GM12878 (cell line): ENCODE measurements around the gene MRGPRG. TPM values are rescaled to one million over a fixed set of nuclear protein-coding genes. Genes with fewer than 3 reads are reported as not detected.

Experiments
- ATAC-seq: fragments of 200-7000 bp; cut with Tn5 transposase; 3 replicates; pipeline ENCODE4 v1.9.1; 2020; ENCODE audit warnings: mild to moderate bottlenecking, moderate library complexity
- BruUV-seq: library from RNA; stranded (reverse); fragments of 400-500 nt; replicated peaks from 2 replicates; lab custom pipeline; 2021; lab: Mats Ljungman, UMichigan
- CTCF ChIA-PET: fragments of 300-600 bp; sonication (Branson Sonifier 250); formaldehyde crosslinking; extraction: SDS; loops from one replicate; lab custom pipeline; 2021; ENCODE audit warnings: inconsistent platforms; lab: Yijun Ruan, JAX
- POLR2A ChIA-PET: fragments of 350-600 bp; formaldehyde crosslinking; extraction: SDS; loops from one replicate; lab custom pipeline; 2021; ENCODE audit warnings: inconsistent platforms; lab: Charles Lee
- RAD21 ChIA-PET: fragments of 300-600 bp; sonication (Branson Sonifier 250); formaldehyde crosslinking; loops from one replicate; lab custom pipeline; 2023; ENCODE audit warnings: antibody characterized with exemption; ENCODE audit not compliant: unreplicated experiment; lab: Charles Lee
- SMC1A ChIA-PET: fragments of 300-600 bp; sonication (Branson Sonifier 250); formaldehyde crosslinking; loops from one replicate; lab custom pipeline; 2023; ENCODE audit not compliant: unreplicated experiment, uncharacterized antibody; lab: Charles Lee
- DNase-seq: peaks from one replicate; pipeline ENCODE4 v3.0.0-alpha.2; 2011; ENCODE audit warnings: low read depth, low spot score
- FAIRE-seq: peaks from 3 replicates; lab custom pipeline; 2011; peaks lifted over from hg19 to GRCh38; lab: Jason Lieb, UNC
- H2AFZ ChIP-seq: 2 replicates; pipeline ENCODE4 v1.6.0; 2011; ENCODE audit warnings: low read depth, low read length, control low read depth; ENCODE audit not compliant: control insufficient read depth
- H3K27ac ChIP-seq: 2 replicates; pipeline ENCODE4 v1.5.1; 2011; ENCODE audit warnings: control low read depth; ENCODE audit not compliant: control insufficient read depth, insufficient read depth
- H3K27me3 ChIP-seq, 2 experiments: replicated peaks in 1 of 2; 2 replicates each; pipeline versions ENCODE4 v1.6.0 to v1.6.1; 2011; ENCODE audit warnings: low read length in 1 of 2; ENCODE audit not compliant: control insufficient read depth in 2 of 2, insufficient read depth in 2 of 2
- H3K36me3 ChIP-seq, 2 experiments: 2 replicates each; pipeline ENCODE4 v1.5.1; 2011; ENCODE audit warnings: low read length in 1 of 2; ENCODE audit not compliant: control insufficient read depth in 2 of 2, insufficient read depth in 2 of 2
- H3K4me1 ChIP-seq: 2 replicates; pipeline ENCODE4 v1.6.1; 2011; ENCODE audit warnings: mild to moderate bottlenecking, low read length, moderate library complexity, mixed read lengths; ENCODE audit not compliant: control insufficient read depth, insufficient read depth
- H3K4me2 ChIP-seq: 2 replicates; pipeline ENCODE4 v1.6.0; 2011; ENCODE audit warnings: control low read depth; ENCODE audit not compliant: control insufficient read depth, insufficient read depth
- H3K4me3 ChIP-seq: fragments of 200-600 bp; sonication (generic); 2 replicates; pipeline ENCODE4 v1.5.1; 2016
- H3K79me2 ChIP-seq: 2 replicates; pipeline ENCODE4 v1.6.0; 2011; ENCODE audit warnings: low read length; ENCODE audit not compliant: control insufficient read depth, insufficient read depth
- H3K9ac ChIP-seq: 2 replicates; pipeline ENCODE4 v1.8.0; 2011; ENCODE audit warnings: low read length, control low read depth, mixed read lengths; ENCODE audit not compliant: control insufficient read depth, insufficient read depth
- H3K9me3 ChIP-seq: replicated peaks from 3 replicates; pipeline ENCODE4 v1.5.1; 2011; ENCODE audit warnings: mild to moderate bottlenecking, low read length; ENCODE audit not compliant: control insufficient read depth, insufficient read depth
- H4K20me1 ChIP-seq: 2 replicates; pipeline ENCODE4 v1.6.0; 2011; ENCODE audit not compliant: control insufficient read depth, insufficient read depth
- CHD1 ChIP-seq: IDR thresholded peaks from 2 replicates; pipeline ENCODE4 v1.6.1; 2012; ENCODE audit warnings: low read depth, low read length, improper control_type of control experiment
- EED ChIP-seq: sonication (generic); IDR thresholded peaks from 2 replicates; pipeline ENCODE4 v1.6.1; 2016; ENCODE audit warnings: antibody characterized with exemption, low read depth
- MTA3 ChIP-seq: IDR thresholded peaks from 2 replicates; pipeline ENCODE4 v1.6.1; 2012; ENCODE audit warnings: low read length, inconsistent platforms, borderline replicate concordance
- POU2F2 ChIP-seq: IDR thresholded peaks from 3 replicates; pipeline ENCODE4 v1.6.1; 2011; ENCODE audit warnings: low read depth, mild to moderate bottlenecking, low read length, borderline replicate concordance
- RFX5 ChIP-seq: IDR thresholded peaks from 2 replicates; pipeline ENCODE4 v1.6.1; 2011; ENCODE audit warnings: low read depth, low read length, improper control_type of control experiment
- ZNF24 ChIP-seq: fragments of 450-650 bp; IDR thresholded peaks from 2 replicates; pipeline ENCODE4 v1.6.1; 2017; ENCODE audit warnings: antibody characterized with exemption, mild to moderate bottlenecking
- ZSCAN29 ChIP-seq: fragments of 450-650 bp; IDR thresholded peaks from 2 replicates; pipeline ENCODE4 v1.6.1; 2017; ENCODE audit warnings: mild to moderate bottlenecking, moderate library complexity
- WGBS: methylation state at CpG from one replicate; pipeline ENCODE4 v1.1.6; 2016; ENCODE audit warnings: low lambda C conversion rate; ENCODE audit not compliant: insufficient replicate concordance, insufficient coverage; ENCODE audit errors: missing lambda C conversion rate; 5-methylcytosine and 5-hydroxymethylcytosine counted together
- in situ Hi-C: fragments of 300-500 bp; cut with MboI; formaldehyde crosslinking; loops from 9 replicates; pipeline ENCODE4 v1.14.3; 2018; ENCODE audit warnings: mixed read lengths
- intact Hi-C: fragments of 100-400 bp; cut with micrococcal nuclease; formaldehyde crosslinking; loops from one replicate; pipeline ENCODE4 v1.14.2; 2022; ENCODE audit not compliant: unreplicated experiment
- polyA plus RNA-seq, 11 experiments: library from polyadenylated mRNA; depleted of rRNA in 4 of 11; unstranded in 6 of 11; stranded (reverse) in 5 of 11; fragments of >200 nt; fragmentation: Nextera tagmentation in 4 of 11; fragmentation: Illumina TruSeq in 1 of 11; extraction: Ambion mirVana in 4 of 11; extraction: Trizol in 1 of 11; gene quantifications; 1 replicate in 1 of 11; 2 replicates in 10 of 11; pipeline versions ENCODE4 v1.2.1 to v1.2.3, GENCODE V29; 2011 to 2016; ENCODE audit warnings: inconsistent platforms in 2 of 11, missing spikeins in 2 of 11, low read depth in 1 of 11
- total RNA-seq, 4 experiments: library from RNA; depleted of rRNA in 3 of 4; stranded (reverse); fragments of >200 nt in 3 of 4; fragmentation: Illumina TruSeq in 1 of 4; extraction: Trizol in 1 of 4; gene quantifications; 2 replicates each; pipeline versions ENCODE4 v1.2.1 to v1.2.3, GENCODE V29; 2013 to 2021
- TF ChIP-seq, protein P1 (sequence below): IDR thresholded peaks from 2 replicates; pipeline ENCODE4 v1.6.1; 2012; ENCODE audit warnings: low read length, inconsistent platforms

MRGPRG gene
- total and polyA plus RNA-seq, 10 of the 15 experiments (the other 5 are each of a cell fraction or from before 2014, with no cell fraction given) = not detected

DNA sequence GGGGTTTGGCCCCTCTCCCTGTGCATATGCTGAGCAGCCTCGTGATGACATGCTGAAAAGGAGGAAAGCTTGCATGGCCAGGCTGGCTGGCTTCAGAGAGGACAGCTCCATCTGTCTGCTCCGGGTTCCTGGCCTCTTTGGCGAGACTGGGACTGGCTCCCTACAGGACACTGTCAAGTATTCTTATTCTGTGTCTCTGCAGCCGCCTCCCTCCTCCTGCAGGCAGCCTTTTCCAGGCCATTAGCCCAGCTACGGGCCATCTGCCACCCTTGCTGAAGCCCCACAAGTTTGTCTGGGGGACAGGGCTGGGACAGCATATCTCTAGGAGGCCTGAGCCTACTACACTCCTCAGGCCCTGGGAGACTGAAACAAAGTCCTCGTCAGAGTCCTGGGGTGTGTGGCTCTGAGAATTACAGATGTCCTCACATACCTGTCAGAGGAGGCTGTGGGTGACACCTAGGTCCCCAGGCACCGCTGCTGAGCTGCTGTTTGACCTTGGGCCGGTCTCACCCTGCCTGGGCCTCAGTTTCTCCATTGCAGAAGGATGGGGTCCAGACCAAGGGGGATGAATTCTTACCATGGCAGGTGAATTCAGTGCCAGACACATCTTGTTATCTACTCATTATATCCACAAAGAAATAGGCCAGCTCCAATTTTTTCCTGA lies 11.0 kb downstream of the MRGPRG start:
- no peaks in the 10 kb centered on the region for H3K79me2 ChIP-seq
- TF ChIP-seq CHD1 (no peak), ZSCAN29 (no peak), EED (no peak), MTA3 (no peak)
- TF ChIP-seq, protein P1, sequence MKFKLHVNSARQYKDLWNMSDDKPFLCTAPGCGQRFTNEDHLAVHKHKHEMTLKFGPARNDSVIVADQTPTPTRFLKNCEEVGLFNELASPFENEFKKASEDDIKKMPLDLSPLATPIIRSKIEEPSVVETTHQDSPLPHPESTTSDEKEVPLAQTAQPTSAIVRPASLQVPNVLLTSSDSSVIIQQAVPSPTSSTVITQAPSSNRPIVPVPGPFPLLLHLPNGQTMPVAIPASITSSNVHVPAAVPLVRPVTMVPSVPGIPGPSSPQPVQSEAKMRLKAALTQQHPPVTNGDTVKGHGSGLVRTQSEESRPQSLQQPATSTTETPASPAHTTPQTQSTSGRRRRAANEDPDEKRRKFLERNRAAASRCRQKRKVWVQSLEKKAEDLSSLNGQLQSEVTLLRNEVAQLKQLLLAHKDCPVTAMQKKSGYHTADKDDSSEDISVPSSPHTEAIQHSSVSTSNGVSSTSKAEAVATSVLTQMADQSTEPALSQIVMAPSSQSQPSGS = no peak

GRCh38 chr11:3206922-3207204 lies 11.8 kb downstream of the MRGPRG start:
- H3K27me3 ChIP-seq = peaks cover 2% of the 10 kb centered on the region in 2 experiments; a peak in 2 of 4 replicates
- ChIA-PET CTCF (no interaction called here), POLR2A (no interaction called here), SMC1A (no interaction called here), RAD21 (no interaction called here)
- TF ChIP-seq POU2F2 (no peak), ZNF24 (no peak), RFX5 (no peak)
- H3K9ac ChIP-seq = no peak overlapping the region
- no peaks in the 10 kb centered on the region for H3K4me1 ChIP-seq
- intact Hi-C loops = no loop called here
- in situ Hi-C loops = no loop called here
- no peak overlapping the region for H3K4me2 ChIP-seq
- no peaks in the 10 kb centered on the region for H3K79me2 ChIP-seq
- 27% methylated on average over 1 of the region's 1 CpG for WGBS
- no peaks in the 10 kb centered on the region for H3K9me3 ChIP-seq
- DNase-seq (no peak), ATAC-seq (no peak), FAIRE-seq (no peak)
- H2AFZ ChIP-seq = no peak overlapping the region
- no peak overlapping the region for H3K4me3 ChIP-seq
- H3K36me3 ChIP-seq = no peaks in the 10 kb centered on the region
- no TSS peak for BruUV-seq
- no peak overlapping the region for H3K27ac ChIP-seq
- H4K20me1 ChIP-seq = no peaks in the 10 kb centered on the region

More for the DNA sequence above, 11.0 kb downstream of the MRGPRG start:
- H2AFZ ChIP-seq = no peak overlapping the region
- DNase-seq (no peak), ATAC-seq (no peak), FAIRE-seq (no peak)
- peaks cover 2% of the 10 kb centered on the region in 2 experiments; a peak in 1 of 4 replicates for H3K27me3 ChIP-seq
- RAD21 ChIA-PET = no interaction called here
- H3K4me2 ChIP-seq = no peak overlapping the region
- in situ Hi-C loops (no loop called here), intact Hi-C loops (no loop called here)
- 7% methylated on average over 8 of the region's 8 CpGs for WGBS
- BruUV-seq = no TSS peak
- no peaks in the 10 kb centered on the region for H4K20me1 ChIP-seq
- SMC1A ChIA-PET = no interaction called here
- H3K9ac ChIP-seq = no peak overlapping the region
- no peaks in the 10 kb centered on the region for H3K36me3 ChIP-seq
- no peak overlapping the region for H3K4me3 ChIP-seq
- POLR2A ChIA-PET = no interaction called here
- no peaks in the 10 kb centered on the region for H3K4me1 ChIP-seq
- CTCF ChIA-PET = no interaction called here
- H3K9me3 ChIP-seq = no peaks in the 10 kb centered on the region
- H3K27ac ChIP-seq = no peak overlapping the region
